Mesenchymal stem cell (in vitro differentiated cells and primary cell): ENCODE data around the gene UBQLN1.

Source experiments
- DNase-seq: peaks from one replicate; pipeline ENCODE4 v3.0.0-alpha.2; 2013
- H2AFZ ChIP-seq: one replicate; pipeline ENCODE4 v1.6.1; 2013; ENCODE audit warnings: low read depth, mild to moderate bottlenecking, control low read depth, inconsistent platforms, low read length, moderate library complexity
- H2AK5ac ChIP-seq: 2 replicates; pipeline ENCODE4 v1.6.1; 2013; ENCODE audit warnings: low read length, moderate library complexity, mild to moderate bottlenecking, inconsistent platforms; ENCODE audit not compliant: severe bottlenecking
- H2BK120ac ChIP-seq: one replicate; pipeline ENCODE4 v1.6.1; 2013; ENCODE audit warnings: low read depth, mild to moderate bottlenecking, inconsistent platforms, low read length, moderate library complexity
- H2BK12ac ChIP-seq, 2 experiments: one replicate each; pipeline ENCODE4 v1.6.1; 2013; ENCODE audit warnings: inconsistent platforms in 2 of 2, low read length in 2 of 2, mild to moderate bottlenecking in 2 of 2, moderate library complexity in 2 of 2, control low read depth in 1 of 2
- H2BK15ac ChIP-seq: one replicate; pipeline ENCODE4 v1.6.1; 2013; ENCODE audit warnings: mild to moderate bottlenecking, low read depth, inconsistent platforms; ENCODE audit not compliant: poor library complexity, severe bottlenecking
- H2BK5ac ChIP-seq: 2 replicates; pipeline ENCODE4 v1.6.1; 2013; ENCODE audit warnings: low read depth, mild to moderate bottlenecking, low read length, control low read depth, inconsistent platforms; ENCODE audit not compliant: poor library complexity, severe bottlenecking
- H3K14ac ChIP-seq, 2 experiments: one replicate each; pipeline ENCODE4 v1.6.1; 2013; ENCODE audit warnings: inconsistent platforms in 2 of 2, low read length in 2 of 2, control low read depth in 1 of 2, mild to moderate bottlenecking in 1 of 2, moderate library complexity in 1 of 2
- H3K18ac ChIP-seq, 2 experiments: one replicate each; pipeline ENCODE4 v1.6.1; 2013; ENCODE audit warnings: inconsistent platforms in 2 of 2, low read length in 2 of 2, control low read depth in 1 of 2, low read depth in 1 of 2, mild to moderate bottlenecking in 1 of 2
- H3K23ac ChIP-seq, 2 experiments: one replicate each; pipeline ENCODE4 v1.6.1; 2013; ENCODE audit warnings: inconsistent platforms in 2 of 2, low read length in 2 of 2, mild to moderate bottlenecking in 2 of 2, moderate library complexity in 2 of 2, control low read depth in 1 of 2
- H3K27ac ChIP-seq: 2 replicates; pipeline ENCODE4 v1.5.1; 2013; ENCODE audit warnings: mild to moderate bottlenecking, moderate library complexity, low read length, control low read depth, inconsistent platforms; ENCODE audit not compliant: poor library complexity, severe bottlenecking
- H3K27me3 ChIP-seq, 2 experiments: 2 replicates each; pipeline versions ENCODE4 v1.6.1 to v1.7.0; 2013; ENCODE audit warnings: low read length in 2 of 2, mild to moderate bottlenecking in 2 of 2, moderate library complexity in 2 of 2, control low read depth in 1 of 2, inconsistent platforms in 1 of 2; ENCODE audit not compliant: control insufficient read depth in 1 of 2, insufficient read depth in 1 of 2
- H3K36me3 ChIP-seq, 2 experiments: 2 replicates each; pipeline versions ENCODE4 v1.6.1 to v1.7.0; 2013; ENCODE audit warnings: low read length in 2 of 2, control low read depth in 1 of 2, inconsistent platforms in 1 of 2, low read depth in 1 of 2, mild to moderate bottlenecking in 1 of 2; ENCODE audit not compliant: insufficient read depth in 2 of 2, control insufficient read depth in 1 of 2
- H3K4ac ChIP-seq, 2 experiments: one replicate each; pipeline ENCODE4 v1.6.1; 2013; ENCODE audit warnings: inconsistent platforms in 2 of 2, low read length in 2 of 2, mild to moderate bottlenecking in 2 of 2, moderate library complexity in 2 of 2, control low read depth in 1 of 2, low read depth in 1 of 2
- H3K4me1 ChIP-seq: 2 replicates; pipeline ENCODE4 v1.6.1; 2013; ENCODE audit warnings: low read depth, low read length, control low read depth; ENCODE audit not compliant: control insufficient read depth, insufficient read depth
- H3K4me2 ChIP-seq: 2 replicates; pipeline ENCODE4 v1.6.1; 2013; ENCODE audit warnings: low read length, mild to moderate bottlenecking, inconsistent platforms; ENCODE audit not compliant: poor library complexity, severe bottlenecking
- H3K4me3 ChIP-seq, 2 experiments: 2 replicates each; pipeline versions ENCODE4 v1.5.1 to v1.7.0; 2013; ENCODE audit warnings: low read length in 2 of 2, mild to moderate bottlenecking in 2 of 2, control low read depth in 1 of 2, low read depth in 1 of 2; ENCODE audit not compliant: insufficient read depth in 1 of 2
- H3K79me1 ChIP-seq: replicated peaks from 2 replicates; pipeline ENCODE4 v1.6.1; 2013; ENCODE audit warnings: mild to moderate bottlenecking, control low read depth, low read length, inconsistent platforms; ENCODE audit not compliant: poor library complexity, severe bottlenecking
- H3K9ac ChIP-seq: 2 replicates; pipeline ENCODE4 v1.7.0; 2013; ENCODE audit warnings: mild to moderate bottlenecking, low read length, moderate library complexity
- H3K9me3 ChIP-seq: 2 replicates; pipeline ENCODE4 v1.7.0; 2013; ENCODE audit warnings: mild to moderate bottlenecking, low read length; ENCODE audit not compliant: control insufficient read depth
- H4K8ac ChIP-seq: one replicate; pipeline ENCODE4 v1.6.1; 2013; ENCODE audit warnings: inconsistent platforms, mild to moderate bottlenecking, low read length, moderate library complexity
- H4K91ac ChIP-seq: one replicate; pipeline ENCODE4 v1.6.1; 2013; ENCODE audit warnings: mild to moderate bottlenecking, low read length, inconsistent platforms
- WGBS: methylation state at CpG from one replicate; pipeline ENCODE4 v1.1.7; 2013; ENCODE audit warnings: mixed read lengths; 5-methylcytosine and 5-hydroxymethylcytosine counted together

The UBQLN1 gene

DNA sequence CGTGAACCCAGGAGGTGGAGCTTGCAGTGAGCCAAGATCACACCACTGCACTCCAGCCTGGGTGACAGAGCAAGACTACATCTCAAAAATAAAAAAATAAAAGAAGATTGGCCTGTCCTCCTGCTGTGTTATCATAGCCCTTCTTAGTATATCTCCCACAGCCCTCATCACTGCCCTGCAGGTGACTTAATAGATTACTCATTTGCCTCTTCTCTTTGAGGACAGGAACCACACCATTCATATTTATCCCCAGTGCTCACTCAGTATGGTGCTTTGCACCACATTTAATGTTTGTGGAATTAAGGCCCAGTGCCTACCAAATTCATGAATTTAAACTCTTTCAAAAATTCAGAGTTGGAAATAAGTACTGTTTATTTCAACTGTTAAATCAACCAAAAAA is 74.5 kb downstream of the UBQLN1 start:
- Histone ChIP-seq H2AK5ac (no peak overlapping the region), H2BK120ac (no peak overlapping the region), H3K9me3 (no peaks in the 10 kb centered on the region), H4K91ac (no peak overlapping the region), H2BK5ac (no peak overlapping the region), H3K14ac (no peak overlapping the region), H2BK12ac (no peak overlapping the region), H3K79me1 (peaks cover 11% of the 10 kb centered on the region), H3K18ac (no peak overlapping the region), H3K4me3 (no peak overlapping the region), H3K4ac (no peak overlapping the region), H3K9ac (no peak overlapping the region), H2AFZ (no peak overlapping the region), H3K4me2 (no peak overlapping the region), H3K27me3 (no peaks in the 10 kb centered on the region), H3K23ac (no peak overlapping the region), H3K36me3 (peaks cover 12 to 16% of the 10 kb centered on the region in 2 experiments), H3K27ac (peak overlapping the region; percentile 44), H3K4me1 (peaks cover 3% of the 10 kb centered on the region), H2BK15ac (no peak overlapping the region), H4K8ac (no peak overlapping the region)
- DNase-seq, result no peak
- 92% methylated on average over 1 of the region's 1 CpG for WGBS

DNA sequence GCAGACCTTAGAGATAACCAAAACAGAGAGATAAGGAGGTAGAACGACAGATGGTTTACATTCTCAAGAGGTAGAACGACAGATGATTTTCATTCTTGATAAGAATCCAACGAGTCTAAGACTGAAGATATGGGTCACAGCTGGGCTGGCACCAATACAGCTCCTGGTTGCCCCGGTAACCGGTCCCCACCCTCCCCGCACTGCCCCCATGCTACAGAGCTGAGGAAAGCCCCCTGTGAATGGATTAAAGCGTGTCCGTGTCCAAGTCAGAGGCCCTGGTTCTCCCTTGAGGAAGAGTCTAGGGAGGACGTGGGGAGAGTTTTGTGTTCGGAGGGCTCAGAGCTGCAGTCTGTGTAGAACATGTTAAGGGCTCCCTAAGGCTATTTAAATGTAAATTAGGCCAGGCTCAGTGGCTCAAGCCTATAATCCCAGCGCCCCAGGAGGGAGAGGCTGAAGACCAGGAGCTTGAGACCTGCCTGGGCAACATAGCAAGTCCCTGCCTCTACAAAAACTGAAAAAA is 76.8 kb downstream of the UBQLN1 start:
- H4K91ac ChIP-seq, result no peak overlapping the region
- H3K4me1 ChIP-seq, result peaks cover 3% of the 10 kb centered on the region
- no peak overlapping the region for H2BK120ac ChIP-seq
- no peak overlapping the region for H3K18ac ChIP-seq
- no peak for DNase-seq
- no peak overlapping the region for H2BK5ac ChIP-seq
- peaks cover 22 to 32% of the 10 kb centered on the region in 2 experiments for H3K36me3 ChIP-seq
- H3K79me1 ChIP-seq, result peaks cover 11% of the 10 kb centered on the region
- no peak overlapping the region for H3K9ac ChIP-seq
- no peak overlapping the region for H2BK12ac ChIP-seq
- no peak overlapping the region for H4K8ac ChIP-seq
- no peak overlapping the region for H2BK15ac ChIP-seq
- WGBS, result 43% methylated on average over 10 of the region's 11 CpGs
- no peaks in the 10 kb centered on the region for H3K9me3 ChIP-seq
- no peak overlapping the region for H3K4ac ChIP-seq
- H3K4me3 ChIP-seq, result no peak overlapping the region
- no peak overlapping the region for H3K23ac ChIP-seq
- H3K4me2 ChIP-seq, result no peak overlapping the region
- H3K14ac ChIP-seq, result no peak overlapping the region
- H3K27me3 ChIP-seq, result no peaks in the 10 kb centered on the region
- H2AK5ac ChIP-seq, result no peak overlapping the region
- no peak overlapping the region for H3K27ac ChIP-seq
- no peak overlapping the region for H2AFZ ChIP-seq

- no peak overlapping the region for H2AK5ac ChIP-seq
- H3K9ac ChIP-seq, result no peak overlapping the region
- no peak overlapping the region for H3K4me3 ChIP-seq
- no peak overlapping the region for H3K4ac ChIP-seq
- no peak overlapping the region for H2BK15ac ChIP-seq
- H3K14ac ChIP-seq, result no peak overlapping the region
- H3K36me3 ChIP-seq, result peaks cover 22 to 32% of the 10 kb centered on the region in 2 experiments
- H4K8ac ChIP-seq, result no peak overlapping the region
- no peak overlapping the region for H2BK120ac ChIP-seq
- H2BK5ac ChIP-seq, result no peak overlapping the region
- DNase-seq, result no peak
- H4K91ac ChIP-seq, result no peak overlapping the region
- H2AFZ ChIP-seq, result no peak overlapping the region
- no peak overlapping the region for H3K18ac ChIP-seq
- no peak overlapping the region for H3K23ac ChIP-seq
- H3K27ac ChIP-seq, result no peak overlapping the region
- H3K4me1 ChIP-seq, result peaks cover 3% of the 10 kb centered on the region
- no peaks in the 10 kb centered on the region for H3K27me3 ChIP-seq
- H3K4me2 ChIP-seq, result no peak overlapping the region
- 92% methylated on average over 7 of the region's 7 CpGs for WGBS
- H2BK12ac ChIP-seq, result no peak overlapping the region
- no peaks in the 10 kb centered on the region for H3K9me3 ChIP-seq
- H3K79me1 ChIP-seq, result peaks cover 8% of the 10 kb centered on the region
Observed at GRCh38 chr9:83629433-83630104, 78.2 kb downstream of the UBQLN1 start.

GRCh38 chr9:83628540-83628939 is 79.2 kb downstream of the UBQLN1 start:
- H3K14ac ChIP-seq, result no peak overlapping the region
- no peaks in the 10 kb centered on the region for H3K27me3 ChIP-seq
- no peak overlapping the region for H3K4me2 ChIP-seq
- 100% methylated on average over 4 of the region's 5 CpGs for WGBS
- no peak overlapping the region for H2BK120ac ChIP-seq
- H3K9me3 ChIP-seq, result no peaks in the 10 kb centered on the region
- H3K4ac ChIP-seq, result no peak overlapping the region
- H2AK5ac ChIP-seq, result no peak overlapping the region
- H3K9ac ChIP-seq, result no peak overlapping the region
- H3K4me1 ChIP-seq, result peaks cover 1% of the 10 kb centered on the region
- no peak overlapping the region for H3K4me3 ChIP-seq
- H2BK12ac ChIP-seq, result no peak overlapping the region
- no peak overlapping the region for H2BK15ac ChIP-seq
- H3K18ac ChIP-seq, result no peak overlapping the region
- H3K79me1 ChIP-seq, result peaks cover 9% of the 10 kb centered on the region
- no peak overlapping the region for H3K23ac ChIP-seq
- H3K36me3 ChIP-seq, result peaks cover 22 to 32% of the 10 kb centered on the region in 2 experiments
- no peak overlapping the region for H4K8ac ChIP-seq
- H2BK5ac ChIP-seq, result no peak overlapping the region
- DNase-seq, result no peak
- H3K27ac ChIP-seq, result no peak overlapping the region
- no peak overlapping the region for H4K91ac ChIP-seq
- H2AFZ ChIP-seq, result no peak overlapping the region
